A549 (cell line): ENCODE measurements around the gene STOX1. TPM values are rescaled to one million over a fixed set of nuclear protein-coding genes. Genes with fewer than 3 reads are reported as not detected.

Experiments used
- ATAC-seq, 2 experiments: fragments of 200-7000 bp in 1 of 2; fragments of >200 bp in 1 of 2; cut with Nextera tagmentation in 1 of 2; cut with Tn5 transposase in 1 of 2; 3 replicates each; pipeline versions ENCODE4 v1.8.0 to v1.9.1; 2018 to 2020; ENCODE audit warnings: mild to moderate bottlenecking in 1 of 2, moderate library complexity in 1 of 2
- CTCF ChIA-PET: fragments of 300-600 bp; sonication (Branson Sonifier 250); formaldehyde crosslinking; extraction: SDS; loops from one replicate; lab custom pipeline; 2021; ENCODE audit warnings: antibody characterized with exemption, inconsistent platforms; lab: Yijun Ruan, JAX
- POLR2A ChIA-PET: fragments of 350-600 bp; formaldehyde crosslinking; extraction: SDS; loops from one replicate; lab custom pipeline; 2021; ENCODE audit warnings: antibody characterized with exemption, inconsistent platforms; lab: Yijun Ruan, JAX
- DNase-seq, 2 experiments: peaks; one replicate each; pipeline versions ENCODE4 v3.0.0 to v3.0.0-alpha.2; 2011 to 2016; ENCODE audit warnings: low read depth in 1 of 2, low spot score in 1 of 2
- FAIRE-seq: peaks from 2 replicates; lab custom pipeline; 2011; peaks lifted over from hg19 to GRCh38; lab: Jason Lieb, UNC
- H3K27ac ChIP-seq, 2 experiments: fragments of >200 bp; sonication (Bioruptor Twin); formaldehyde crosslinking; 3 replicates each; pipeline ENCODE4 v1.5.1; 2016 to 2017
- H3K4me1 ChIP-seq: fragments of >200 bp; sonication (Bioruptor Twin); formaldehyde crosslinking; 3 replicates; pipeline ENCODE4 v1.6.1; 2016
- H3K4me2 ChIP-seq: fragments of >200 bp; sonication (Bioruptor Twin); formaldehyde crosslinking; 3 replicates; pipeline ENCODE4 v1.6.1; 2016
- H3K4me3 ChIP-seq: fragments of >200 bp; sonication (Bioruptor Twin); formaldehyde crosslinking; 3 replicates; pipeline ENCODE4 v1.5.1; 2016
- H3K9me3 ChIP-seq: fragments of >200 bp; sonication (Bioruptor Twin); formaldehyde crosslinking; 3 replicates; pipeline ENCODE4 v1.6.1; 2016
- ATOH8 ChIP-seq: fragments of 250-450 bp; sonication (Bioruptor Pico); IDR thresholded peaks from 2 replicates; pipeline ENCODE4 v1.5.0; 2020; ENCODE audit warnings: low read depth, mild to moderate bottlenecking, moderate library complexity
- CBX2 ChIP-seq: fragments of 200-600 bp; sonication (generic); IDR thresholded peaks from 2 replicates; pipeline ENCODE4 v1.6.1; 2016; ENCODE audit warnings: low read depth, mild to moderate bottlenecking, borderline replicate concordance
- CTCF ChIP-seq: fragments of >200 bp; sonication (Bioruptor Twin); formaldehyde crosslinking; IDR thresholded peaks from 3 replicates; pipeline ENCODE4 v1.5.1; 2016
- EHF ChIP-seq: fragments of 250-450 bp; sonication (Bioruptor Pico); IDR thresholded peaks from 2 replicates; pipeline ENCODE4 v1.5.0; 2020; ENCODE audit warnings: mild to moderate bottlenecking
- FOSB ChIP-seq: fragments of 250-450 bp; sonication (Bioruptor Pico); IDR thresholded peaks from 2 replicates; pipeline ENCODE4 v1.5.0; 2020; ENCODE audit warnings: mild to moderate bottlenecking, moderate library complexity
- FOSL2 ChIP-seq, 2 experiments: fragments of 450-650 bp in 1 of 2; fragments of >200 bp in 1 of 2; sonication (Bioruptor Twin) in 1 of 2; formaldehyde crosslinking; IDR thresholded peaks; 2 replicates each; pipeline versions ENCODE4 v1.5.0 to v1.6.1; 2016 to 2020; ENCODE audit warnings: mild to moderate bottlenecking in 1 of 2, moderate library complexity in 1 of 2
- HOXB5 ChIP-seq: fragments of 250-450 bp; sonication (Bioruptor Pico); IDR thresholded peaks from 2 replicates; pipeline ENCODE4 v1.5.0; 2020; ENCODE audit warnings: mild to moderate bottlenecking, moderate library complexity
- JUNB ChIP-seq: fragments of >200 bp; sonication (Bioruptor Twin); formaldehyde crosslinking; IDR thresholded peaks from 2 replicates; pipeline ENCODE4 v1.6.1; 2016
- MAZ ChIP-seq: fragments of 150-350 bp; IDR thresholded peaks from 2 replicates; pipeline ENCODE4 v1.6.1; 2014; ENCODE audit warnings: antibody characterized with exemption, low read depth, low read length, borderline replicate concordance
- NFE2L2 ChIP-seq: fragments of 150-350 bp; conservative IDR thresholded peaks from 2 replicates; pipeline ENCODE4 v1.6.1; 2014; ENCODE audit warnings: low read length
- REST ChIP-seq: fragments of 200-600 bp; sonication (generic); IDR thresholded peaks from 2 replicates; pipeline ENCODE4 v1.6.1; 2016; ENCODE audit warnings: antibody characterized with exemption, mild to moderate bottlenecking, moderate library complexity
- RNF2 ChIP-seq: fragments of 200-600 bp; sonication (generic); IDR thresholded peaks from 2 replicates; pipeline ENCODE4 v1.6.1; 2016; ENCODE audit warnings: low read depth, mild to moderate bottlenecking, antibody characterized with exemption, moderate library complexity, borderline replicate concordance
- SMC3 ChIP-seq: fragments of >200 bp; sonication (Bioruptor Twin); formaldehyde crosslinking; IDR thresholded peaks from 3 replicates; pipeline ENCODE4 v1.6.1; 2018; ENCODE audit warnings: inconsistent platforms
- TFCP2L1 ChIP-seq: fragments of 250-450 bp; sonication (Bioruptor Pico); IDR thresholded peaks from 2 replicates; pipeline ENCODE4 v1.5.0; 2021; ENCODE audit warnings: mild to moderate bottlenecking
- ZC3H11A ChIP-seq: fragments of 450-650 bp; IDR thresholded peaks from 2 replicates; pipeline ENCODE4 v1.6.1; 2014; ENCODE audit warnings: antibody characterized with exemption, mild to moderate bottlenecking
- ZFP36 ChIP-seq: fragments of 450-650 bp; IDR thresholded peaks from 2 replicates; pipeline ENCODE4 v1.6.1; 2014; ENCODE audit warnings: borderline replicate concordance; ENCODE audit not compliant: partially characterized antibody
- ZNF302 ChIP-seq: fragments of 250-450 bp; sonication (Bioruptor Pico); IDR thresholded peaks from 2 replicates; pipeline ENCODE4 v1.9.0; 2021; ENCODE audit warnings: inconsistent platforms, mild to moderate bottlenecking, moderate library complexity
- WGBS: methylation state at CpG from one replicate; pipeline ENCODE4 v1.1.6; 2017; ENCODE audit errors: missing lambda C conversion rate; 5-methylcytosine and 5-hydroxymethylcytosine counted together
- polyA plus RNA-seq, 4 experiments: library from polyadenylated mRNA; depleted of rRNA in 3 of 4; stranded (reverse); fragments of >200 nt; fragmentation: RNase III in 1 of 4; extraction: RNeasy Plus Mini Kit Qiagen cat#74134 plus additional on column Dnase treatment in 1 of 4; gene quantifications; 2 replicates in 3 of 4; 3 replicates in 1 of 4; pipeline ENCODE4 v1.2.3, GENCODE V29; 2011 to 2017
- TF ChIP-seq, protein P1 (sequence below): fragments of 450-650 bp; IDR thresholded peaks from 2 replicates; pipeline ENCODE4 v1.6.1; 2014; ENCODE audit warnings: antibody characterized with exemption
- TF ChIP-seq, protein P2 (sequence below): fragments of 250-450 bp; sonication (Bioruptor Pico); IDR thresholded peaks from 2 replicates; pipeline ENCODE4 v1.5.0; 2021; ENCODE audit warnings: mild to moderate bottlenecking, moderate library complexity, borderline replicate concordance

STOX1 gene
- polyA plus RNA-seq, 2 of the 4 experiments (the other 2 are of a cell fraction) = 0.94 to 1.6 TPM

DNA sequence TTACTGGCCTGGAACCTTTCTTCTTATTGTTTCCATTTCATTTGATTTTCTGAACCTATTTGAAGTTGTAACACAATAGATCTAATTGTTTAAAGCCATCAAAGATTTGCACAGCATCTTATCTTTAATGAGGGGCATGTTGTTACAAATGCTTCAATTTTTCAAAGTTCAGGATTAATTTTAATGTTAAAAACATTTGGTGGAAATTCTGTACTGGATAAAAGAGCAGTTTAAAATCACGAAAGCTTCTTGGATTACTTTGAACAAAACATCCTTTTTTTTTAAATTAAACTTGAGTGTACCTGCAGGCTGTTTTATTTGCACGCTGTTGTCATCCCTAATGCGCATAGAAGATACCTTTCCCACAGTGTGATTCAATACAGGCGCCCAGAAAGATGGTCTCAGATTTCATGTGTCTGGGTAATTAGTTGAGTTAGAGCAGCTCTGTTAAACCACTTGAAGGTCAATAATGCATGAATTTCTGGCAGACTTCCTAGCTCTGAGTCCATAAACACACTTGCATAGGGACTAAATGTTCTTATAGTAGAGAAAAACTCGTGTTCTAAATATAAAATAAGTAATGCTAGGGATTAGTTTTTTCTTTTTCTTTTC is 44.5 kb downstream of the STOX1 start (continued):
- TF ChIP-seq, protein P1, sequence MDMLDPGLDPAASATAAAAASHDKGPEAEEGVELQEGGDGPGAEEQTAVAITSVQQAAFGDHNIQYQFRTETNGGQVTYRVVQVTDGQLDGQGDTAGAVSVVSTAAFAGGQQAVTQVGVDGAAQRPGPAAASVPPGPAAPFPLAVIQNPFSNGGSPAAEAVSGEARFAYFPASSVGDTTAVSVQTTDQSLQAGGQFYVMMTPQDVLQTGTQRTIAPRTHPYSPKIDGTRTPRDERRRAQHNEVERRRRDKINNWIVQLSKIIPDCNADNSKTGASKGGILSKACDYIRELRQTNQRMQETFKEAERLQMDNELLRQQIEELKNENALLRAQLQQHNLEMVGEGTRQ = no peak
- TF ChIP-seq FOSB (CRISPR knock-in tag) (no peak), SMC3 (no peak), HOXB5 (CRISPR knock-in tag) (no peak)

DNA sequence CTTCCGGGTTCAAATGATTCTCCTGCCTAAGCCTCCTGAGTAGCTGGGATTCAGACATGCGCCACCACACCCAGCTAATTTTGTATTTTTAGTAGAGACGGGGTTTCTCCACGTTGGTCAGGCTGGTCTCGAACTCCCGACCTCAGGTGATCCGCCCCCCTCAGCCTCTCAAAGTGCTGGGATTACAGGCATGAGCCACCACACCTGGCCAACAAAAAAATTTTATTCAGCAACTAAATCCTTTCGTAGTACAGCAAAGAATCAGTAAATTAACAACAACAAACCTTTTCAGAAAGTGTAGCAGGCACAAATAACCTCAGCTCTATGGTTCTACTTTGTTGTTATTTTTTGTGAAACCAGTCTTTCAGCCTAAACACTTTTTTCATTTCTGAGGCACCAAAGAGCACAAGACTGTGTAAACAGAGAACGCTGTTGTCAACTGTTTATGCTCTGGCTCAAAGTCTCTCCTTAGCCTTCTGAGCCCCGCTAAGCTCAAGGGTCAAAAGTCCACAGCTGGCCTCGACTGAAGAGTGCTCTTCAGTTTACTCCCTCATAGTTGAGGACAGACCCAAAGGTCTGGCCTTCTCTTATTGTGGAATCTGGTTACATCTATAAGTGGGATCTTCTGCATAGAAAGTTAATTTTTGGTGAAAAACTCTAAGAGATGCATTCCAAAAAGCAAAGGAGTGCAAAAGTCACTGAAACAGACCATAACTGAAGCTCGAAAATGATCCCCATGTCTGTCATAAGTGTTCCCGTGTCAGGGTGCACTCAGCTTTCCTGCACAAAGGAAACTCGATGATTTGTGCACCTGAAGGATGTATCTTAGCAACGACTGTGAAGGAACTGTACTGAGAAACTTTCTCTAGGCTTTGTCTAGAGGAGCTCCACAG is 49.2 kb downstream of the STOX1 start:
- ChIA-PET POLR2A (no interaction called here), CTCF (interaction anchor here (0.9 to 2.7 kb wide), 4 partner anchors 12 to 70 kb away, joined by 4 to 10 read pairs (median 6); no protein-coding TSS in a partner anchor)
- Histone ChIP-seq H3K4me1 (peaks cover 12% of the 10 kb centered on the region; the same call in 2 of the 3 replicates), H3K4me2 (peak overlapping the region; percentile 14), H3K4me3 (no peak overlapping the region), H3K27ac (no peak overlapping the region), H3K9me3 (no peaks in the 10 kb centered on the region)
- DNase-seq (no peak), ATAC-seq (peak in 1 of 2 experiments; percentile 30; a peak in 1 of 6 replicates), FAIRE-seq (no peak)
- no peak for TF ChIP-seq NFE2L2
- 61% methylated on average over 15 of the region's 15 CpGs for whole genome bisulfite sequencing

DNA sequence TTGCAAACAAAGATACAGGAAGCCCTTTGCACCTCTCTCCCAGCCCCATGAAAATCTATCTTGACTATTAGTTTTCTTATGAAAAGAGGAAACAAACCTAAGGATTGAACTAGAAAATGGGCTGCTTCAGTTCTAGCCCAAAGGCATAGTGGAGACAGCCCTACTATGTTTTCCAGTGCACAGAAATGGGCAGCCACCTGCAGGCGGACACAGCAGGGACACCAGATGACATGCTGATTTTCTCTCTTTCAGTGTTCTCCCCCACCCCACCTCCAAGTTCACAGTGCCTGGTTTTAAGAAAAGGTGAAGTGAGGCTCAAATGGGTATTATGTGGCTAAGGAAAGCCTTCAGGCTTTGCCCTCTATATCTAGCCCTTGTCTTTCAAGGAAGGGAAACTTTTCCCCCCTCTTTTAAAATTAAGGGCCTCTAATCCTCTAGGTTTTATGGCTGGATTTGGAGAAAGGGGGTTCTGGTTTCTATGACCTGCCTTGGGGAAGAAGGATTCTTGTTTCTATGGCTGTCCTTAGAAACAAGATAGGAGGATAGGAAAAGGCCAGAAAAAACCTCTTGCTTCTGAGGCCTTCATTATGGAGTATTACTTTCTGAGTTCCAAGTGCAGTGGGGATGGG is 50.3 kb downstream of the STOX1 start:
- Histone ChIP-seq H3K4me3 (no peak overlapping the region), H3K27ac (no peak overlapping the region), H3K4me2 (no peak overlapping the region), H3K9me3 (no peaks in the 10 kb centered on the region), H3K4me1 (0 out of 3 replicates have a peak, but pooled peaks cover 6% of the 10 kb centered on the region)
- no peak for FAIRE-seq
- WGBS = 94% methylated on average over 1 of the region's 1 CpG
- ChIA-PET POLR2A (no interaction called here), CTCF (interaction anchor here (2.0 to 2.7 kb wide), 2 partner anchors 13 to 20 kb away, joined by 4 to 10 read pairs; no protein-coding TSS in a partner anchor)
- ATAC-seq = 0 out of 6 replicates have a peak, but pooled peaks of 1 of the 2 experiments have one; percentile 24
- no peak for DNase-seq
- no peak for TF ChIP-seq ZFP36
- TF ChIP-seq, protein P2, sequence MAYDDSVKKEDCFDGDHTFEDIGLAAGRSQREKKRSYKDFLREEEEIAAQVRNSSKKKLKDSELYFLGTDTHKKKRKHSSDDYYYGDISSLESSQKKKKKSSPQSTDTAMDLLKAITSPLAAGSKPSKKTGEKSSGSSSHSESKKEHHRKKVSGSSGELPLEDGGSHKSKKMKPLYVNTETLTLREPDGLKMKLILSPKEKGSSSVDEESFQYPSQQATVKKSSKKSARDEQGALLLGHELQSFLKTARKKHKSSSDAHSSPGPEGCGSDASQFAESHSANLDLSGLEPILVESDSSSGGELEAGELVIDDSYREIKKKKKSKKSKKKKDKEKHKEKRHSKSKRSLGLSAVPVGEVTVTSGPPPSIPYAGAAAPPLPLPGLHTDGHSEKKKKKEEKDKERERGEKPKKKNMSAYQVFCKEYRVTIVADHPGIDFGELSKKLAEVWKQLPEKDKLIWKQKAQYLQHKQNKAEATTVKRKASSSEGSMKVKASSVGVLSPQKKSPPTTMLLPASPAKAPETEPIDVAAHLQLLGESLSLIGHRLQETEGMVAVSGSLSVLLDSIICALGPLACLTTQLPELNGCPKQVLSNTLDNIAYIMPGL (CRISPR knock-in tag) = no peak
- no peak for TF ChIP-seq FOSL2 (IDR thresholded peaks at IDR 0.05)
- TF ChIP-seq FOSL2 (CRISPR knock-in tag; IDR thresholded peaks at IDR 0.05) = no peak
- no peak for TF ChIP-seq TFCP2L1 (CRISPR knock-in tag)
- TF ChIP-seq, protein P1 = no peak
- no peak for TF ChIP-seq ZNF302
- no peak for TF ChIP-seq REST
- TF ChIP-seq EHF = no peak
- no peak for TF ChIP-seq CTCF
- no peak for TF ChIP-seq CBX2
- no peak for TF ChIP-seq ZC3H11A
- no peak for TF ChIP-seq ATOH8 (CRISPR knock-in tag)
- TF ChIP-seq RNF2 = no peak
- no peak for TF ChIP-seq MAZ
- TF ChIP-seq JUNB = no peak
